HTR-8/SVneo (cell line): ENCODE measurements around the gene CACNG5.
A peak's percentile ranks its signal among the peaks of the same experiment; 100 is the strongest.
"Not testable (repeated sequence)": the region's sequence is repeated elsewhere in the genome, so short reads cannot be mapped to it uniquely, and the experiment has no call there.

Experiments used
- DNase-seq: peaks from one replicate; pipeline ENCODE4 v3.0.0; 2011; ENCODE audit warnings: low spot score, mixed read lengths; ENCODE audit not compliant: insufficient read length
- FAIRE-seq: peaks from 2 replicates; lab custom pipeline; 2011; peaks lifted over from hg19 to GRCh38; lab: Jason Lieb, UNC

CACNG5 gene

DNA sequence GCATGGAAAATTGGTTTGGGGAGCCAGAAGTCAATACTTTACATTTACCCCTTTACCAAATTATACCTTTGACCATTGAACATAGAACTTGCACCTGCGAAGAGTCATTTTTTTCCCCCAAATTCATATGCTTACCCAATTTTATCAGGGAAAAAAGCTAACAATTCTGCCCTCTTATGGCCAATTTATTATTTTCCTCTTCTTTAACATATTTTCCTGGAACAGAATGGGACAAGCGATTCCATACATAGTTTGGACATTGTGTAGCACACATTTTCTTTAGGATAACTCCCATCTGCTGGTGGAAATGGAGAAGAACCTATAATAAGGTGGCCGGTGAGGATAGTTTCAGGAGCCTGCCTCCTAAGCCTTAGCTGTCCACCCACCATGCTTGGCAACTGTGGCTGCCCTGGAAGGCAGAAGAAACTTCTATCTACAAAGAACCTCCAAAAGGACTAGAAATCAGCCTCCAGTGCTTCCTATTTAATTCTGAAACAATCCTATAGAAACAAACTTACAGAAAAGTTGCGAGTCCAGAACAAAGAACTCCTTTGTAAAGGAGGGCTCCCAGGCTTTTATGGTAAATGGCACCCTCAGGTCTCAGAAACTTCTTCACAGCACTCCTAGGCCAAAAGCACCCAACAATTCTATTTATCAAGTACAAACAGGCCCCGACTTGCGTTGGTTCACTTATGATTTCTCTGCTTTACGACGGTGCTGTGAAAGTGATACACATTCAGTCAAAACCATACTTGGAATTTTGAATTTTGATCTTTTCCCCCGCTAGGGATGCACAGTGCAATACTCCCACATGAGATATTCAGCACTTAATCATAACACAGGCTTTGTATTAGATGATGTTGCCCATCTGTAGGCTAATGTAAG is 65.5 kb downstream of the CACNG5 start:
- peak; percentile 59 for DNase-seq
- FAIRE-seq: no peak

- FAIRE-seq: not testable (repeated sequence)
Observed at GRCh38 chr17:66903296-66903695, 68.4 kb downstream of the CACNG5 start.

GRCh38 chr17:66903781-66904180 is 68.9 kb downstream of the CACNG5 start:
- DNase-seq: no peak
- FAIRE-seq: peak; percentile 69

More at GRCh38 chr17:66903296-66903695, 68.4 kb downstream of the CACNG5 start:
- not testable (repeated sequence) for DNase-seq

- FAIRE-seq (peak; percentile 74), DNase-seq (peak; percentile 75)
Observed at GRCh38 chr17:66904760-66905624, 70.1 kb downstream of the CACNG5 start.

DNA sequence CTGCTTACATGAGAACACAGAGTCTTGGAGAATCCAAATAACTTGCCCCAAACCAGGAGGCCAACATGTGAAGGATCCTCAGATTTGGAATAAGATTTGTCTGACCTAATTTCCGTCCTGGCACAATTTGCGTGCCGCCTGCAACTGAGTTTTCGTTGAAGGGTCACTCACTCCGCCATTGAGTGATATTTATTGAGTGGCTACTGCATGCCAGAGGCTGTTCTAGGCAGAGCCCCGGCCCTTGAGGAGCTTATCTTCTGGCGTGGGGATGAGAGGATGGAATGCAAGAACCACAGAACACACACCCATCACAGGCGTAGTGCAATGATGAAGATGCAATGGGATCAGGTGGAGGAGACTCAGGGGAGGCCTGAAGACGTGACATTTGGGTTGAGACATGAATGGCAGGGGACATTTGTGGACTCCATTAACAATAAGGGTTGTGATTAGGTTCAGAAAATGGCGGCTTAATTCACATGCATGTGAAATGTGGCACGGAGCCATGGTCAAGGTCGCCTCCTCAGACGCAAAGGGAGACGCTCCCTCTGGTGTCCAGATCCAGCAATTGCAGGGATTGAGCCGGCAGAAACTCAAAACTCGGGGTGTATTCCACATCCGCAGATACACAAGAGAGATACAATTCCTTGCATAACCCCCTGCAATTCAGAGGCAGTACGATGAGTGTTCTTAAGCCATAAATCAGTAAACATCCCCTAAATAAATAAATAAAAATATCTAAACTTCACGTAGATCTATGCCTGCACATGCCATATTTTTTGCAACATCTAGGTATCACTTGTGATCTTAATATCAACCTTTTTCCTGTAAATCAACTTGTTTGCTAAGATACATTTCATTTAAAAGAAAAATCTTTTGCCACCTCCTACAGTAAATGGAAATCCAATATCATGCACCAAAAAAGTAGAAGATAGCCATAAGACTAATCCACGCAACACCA is 71.7 kb downstream of the CACNG5 start:
- FAIRE-seq (peak; percentile 93), DNase-seq (peak; percentile 81)

GRCh38 chr17:66909804-66910373 is 75.0 kb downstream of the CACNG5 start:
- DNase-seq (no peak), FAIRE-seq (peak; percentile 52)

GRCh38 chr17:66910651-66911285 is 75.9 kb downstream of the CACNG5 start:
- no peak for FAIRE-seq
- DNase-seq: no peak

- DNase-seq: peak; percentile 91
Observed at GRCh38 chr17:66915204-66915611, 80.3 kb downstream of the CACNG5 start.

GRCh38 chr17:66915792-66916191 is 80.9 kb downstream of the CACNG5 start:
- DNase-seq (no peak), FAIRE-seq (peak; percentile 93)

More at GRCh38 chr17:66915204-66915611, 80.3 kb downstream of the CACNG5 start:
- FAIRE-seq: no peak

GRCh38 chr17:66916946-66917345 is 82.0 kb downstream of the CACNG5 start:
- no peak for FAIRE-seq

DNA sequence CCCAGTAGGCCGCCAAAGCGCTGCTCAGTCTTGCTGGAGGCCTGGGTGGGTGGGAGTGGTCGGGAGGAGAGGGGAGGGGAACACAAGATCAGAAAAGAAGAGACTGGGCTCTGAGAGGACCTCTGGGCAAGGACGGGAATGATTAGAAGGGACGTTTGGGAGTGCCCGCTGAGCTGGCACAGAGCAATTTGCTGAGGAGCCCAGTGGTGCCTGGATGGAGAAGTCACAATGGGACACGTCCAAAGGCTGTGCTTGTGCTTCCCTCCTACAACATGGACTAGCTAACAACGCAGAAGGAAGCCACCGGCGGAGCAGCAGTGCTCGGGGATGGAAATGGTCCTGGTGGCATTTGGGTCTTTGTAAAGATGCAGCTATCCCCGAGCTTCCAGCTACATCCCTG is 84.0 kb downstream of the CACNG5 start:
- FAIRE-seq (no peak), DNase-seq (no peak)

More at GRCh38 chr17:66916946-66917345, 82.0 kb downstream of the CACNG5 start:
- DNase-seq: no peak

DNA sequence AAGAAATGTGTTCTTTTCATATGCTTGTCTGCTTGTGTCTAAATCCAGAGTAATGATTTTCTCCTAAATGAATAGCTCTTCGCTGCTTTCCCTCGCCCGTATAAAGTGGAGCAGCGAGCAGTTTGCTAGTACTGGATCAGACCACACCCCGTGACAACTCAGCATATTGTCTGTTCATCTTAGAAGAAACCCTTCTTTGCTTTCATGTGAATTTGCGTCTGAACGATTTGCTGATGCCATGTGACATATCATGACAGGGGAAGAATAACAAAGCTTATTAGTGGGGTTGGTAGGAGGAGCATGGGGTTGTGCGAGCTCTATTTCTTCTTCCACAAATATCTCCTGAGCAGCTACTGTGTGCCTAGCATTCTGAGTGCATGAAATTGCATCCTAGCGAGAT is 85.5 kb downstream of the CACNG5 start:
- DNase-seq: no peak
- peak; percentile 67 for FAIRE-seq

DNA sequence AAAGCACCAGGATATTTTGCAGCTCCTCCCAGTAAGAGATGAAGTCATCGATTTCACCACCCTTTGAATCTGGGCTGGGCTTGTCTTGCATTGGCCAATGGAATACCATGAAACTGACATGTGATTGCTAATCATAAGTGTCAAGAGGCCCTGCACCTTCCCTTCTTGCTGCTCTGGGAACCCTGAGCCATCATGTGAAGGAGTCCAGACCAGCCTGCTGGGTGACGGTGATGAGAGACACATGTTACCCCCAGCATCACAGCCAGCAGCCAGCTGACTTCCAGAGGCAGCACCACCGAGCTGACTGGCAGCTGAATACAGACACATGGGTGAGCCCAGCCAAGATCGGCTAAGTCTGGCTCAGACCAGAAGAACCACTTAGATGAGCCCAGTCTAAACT is 86.0 kb downstream of the CACNG5 start:
- DNase-seq (no peak), FAIRE-seq (peak; percentile 77)

DNA sequence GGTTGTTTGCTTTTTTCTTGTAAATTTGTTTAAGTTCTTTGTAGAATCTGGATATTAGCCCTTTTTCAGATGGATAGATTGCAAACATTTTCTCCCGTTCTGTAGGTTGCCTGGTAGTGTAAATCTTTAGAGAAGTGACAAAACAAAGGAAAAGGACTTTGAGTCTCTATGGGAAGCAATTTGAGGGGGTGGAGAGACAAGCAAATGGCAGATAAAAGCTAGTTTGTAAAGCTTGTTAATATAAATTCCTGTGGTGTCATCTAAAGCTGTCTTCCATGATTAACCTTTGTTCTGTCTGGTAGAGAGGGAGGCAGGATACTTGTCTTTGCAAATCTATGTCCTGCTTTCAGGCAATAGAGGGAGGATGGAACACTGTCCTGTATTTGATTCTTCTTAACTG is 89.0 kb downstream of the CACNG5 start:
- no peak for FAIRE-seq
- no peak for DNase-seq

- DNase-seq: no peak
- peak; percentile 80 for FAIRE-seq
Observed at GRCh38 chr17:66925811-66926500, 91.0 kb downstream of the CACNG5 start.

DNA sequence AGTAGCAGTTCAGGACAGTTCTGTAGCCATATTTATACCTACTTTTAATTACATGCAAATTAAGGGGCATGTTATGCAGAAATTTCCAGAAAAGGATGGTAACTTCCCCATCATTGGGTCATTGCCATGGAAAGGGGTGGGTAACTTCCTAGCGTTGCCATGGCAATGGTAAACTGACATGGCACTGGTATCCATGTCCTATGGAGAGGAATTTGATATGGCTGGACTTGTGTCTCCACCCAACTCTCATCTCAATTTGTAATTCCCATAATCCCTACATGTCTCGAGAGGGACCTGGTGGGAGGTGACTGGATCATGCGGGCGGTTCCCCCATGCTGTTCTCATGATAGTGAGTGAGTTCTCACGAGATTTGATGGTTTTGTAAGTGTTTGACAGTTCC is 94.0 kb downstream of the CACNG5 start:
- DNase-seq (no peak), FAIRE-seq (no peak)

- FAIRE-seq: peak; percentile 58
- no peak for DNase-seq
Observed at GRCh38 chr17:66929591-66929990, 94.7 kb downstream of the CACNG5 start.

- DNase-seq: peak; percentile 52
Observed at GRCh38 chr17:66930933-66931332, 96.0 kb downstream of the CACNG5 start.

More at GRCh38 chr17:66930933-66931332, 96.0 kb downstream of the CACNG5 start:
- FAIRE-seq: peak; percentile 92
